Stimulated activated CD4-positive, alpha-beta T cell treated with anti-CD3 and anti-CD28 coated beads, TNF-alpha, amount 100 ng/mL, for 48 hours (primary cell): Measurements from ENCODE around the gene FCN3.
"Not testable (repeated sequence)": the region's sequence is repeated elsewhere in the genome, so short reads cannot be mapped to it uniquely, and the experiment has no call there.

Experiments used
- DNase-seq, 3 donors: peaks; one replicate each; pipeline ENCODE4 v3.0.0-alpha.2; 2020; ENCODE audit warnings: low read depth in 3 of 3

Gene FCN3

GRCh38 chr1:27399251-27400025, 24.8 kb upstream of the FCN3 start:
- DNase-seq: no peak

- DNase-seq: no peak
Observed at GRCh38 chr1:27398405-27399149, 24.0 kb upstream of the FCN3 start.

DNA sequence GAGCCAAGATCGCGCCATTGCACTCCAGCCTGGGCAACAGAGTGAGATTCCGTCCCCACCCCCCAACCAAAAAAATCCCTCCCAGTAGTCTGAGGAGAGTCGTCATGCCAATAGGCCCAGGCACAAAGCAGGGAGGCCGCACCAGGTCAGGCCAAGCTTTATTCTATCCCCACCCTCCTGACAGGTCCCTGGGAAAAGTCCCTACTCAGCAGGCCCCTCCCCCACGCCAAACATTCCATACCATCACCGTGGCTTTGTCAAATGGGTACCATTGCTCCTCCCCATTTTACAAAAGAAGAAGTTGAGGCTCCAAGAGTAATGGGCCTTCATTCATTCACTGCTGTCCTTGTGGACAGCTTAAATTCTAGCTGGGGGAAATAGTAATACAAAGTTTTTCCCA, 23.1 kb upstream of the FCN3 start:
- no peak for DNase-seq

DNA sequence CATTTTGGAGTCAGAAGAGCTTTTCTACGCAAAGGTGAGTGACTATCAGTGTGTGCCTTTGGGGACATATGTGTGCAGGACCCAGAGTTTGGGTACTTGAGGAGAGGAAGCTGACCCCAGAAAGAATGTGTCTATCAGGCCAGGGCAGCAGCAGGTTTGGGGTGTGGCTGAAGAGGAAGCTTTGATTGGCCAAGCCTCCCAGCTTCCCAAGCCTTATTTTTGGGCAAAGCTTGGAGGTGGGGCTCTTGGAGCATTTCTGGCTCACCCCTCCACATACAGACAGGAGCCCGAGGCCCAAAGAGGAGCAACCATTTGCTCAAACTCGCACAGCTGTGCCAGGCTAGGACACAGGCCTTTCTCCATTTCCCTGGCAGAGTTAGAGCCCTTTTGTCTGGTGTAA, 22.5 kb upstream of the FCN3 start:
- DNase-seq: no peak

- peak; percentile 54 to 69 (median 69) for DNase-seq
Observed at GRCh38 chr1:27395441-27396195, 21.0 kb upstream of the FCN3 start.

GRCh38 chr1:27394925-27395324, 20.3 kb upstream of the FCN3 start:
- no peak for DNase-seq

DNA sequence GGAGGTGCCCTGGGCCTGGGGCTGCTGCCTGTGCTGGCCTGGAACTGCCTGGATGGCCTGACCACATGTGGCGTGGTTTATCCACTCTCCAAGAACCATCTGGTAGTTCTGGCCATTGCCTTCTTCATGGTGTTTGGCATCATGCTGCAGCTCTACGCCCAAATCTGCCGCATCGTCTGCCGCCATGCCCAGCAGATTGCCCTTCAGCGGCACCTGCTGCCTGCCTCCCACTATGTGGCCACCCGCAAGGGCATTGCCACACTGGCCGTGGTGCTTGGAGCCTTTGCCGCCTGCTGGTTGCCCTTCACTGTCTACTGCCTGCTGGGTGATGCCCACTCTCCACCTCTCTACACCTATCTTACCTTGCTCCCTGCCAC, 19.6 kb upstream of the FCN3 start:
- DNase-seq: no peak

- no peak for DNase-seq
Observed at GRCh38 chr1:27393641-27394281, 19.1 kb upstream of the FCN3 start.

DNA sequence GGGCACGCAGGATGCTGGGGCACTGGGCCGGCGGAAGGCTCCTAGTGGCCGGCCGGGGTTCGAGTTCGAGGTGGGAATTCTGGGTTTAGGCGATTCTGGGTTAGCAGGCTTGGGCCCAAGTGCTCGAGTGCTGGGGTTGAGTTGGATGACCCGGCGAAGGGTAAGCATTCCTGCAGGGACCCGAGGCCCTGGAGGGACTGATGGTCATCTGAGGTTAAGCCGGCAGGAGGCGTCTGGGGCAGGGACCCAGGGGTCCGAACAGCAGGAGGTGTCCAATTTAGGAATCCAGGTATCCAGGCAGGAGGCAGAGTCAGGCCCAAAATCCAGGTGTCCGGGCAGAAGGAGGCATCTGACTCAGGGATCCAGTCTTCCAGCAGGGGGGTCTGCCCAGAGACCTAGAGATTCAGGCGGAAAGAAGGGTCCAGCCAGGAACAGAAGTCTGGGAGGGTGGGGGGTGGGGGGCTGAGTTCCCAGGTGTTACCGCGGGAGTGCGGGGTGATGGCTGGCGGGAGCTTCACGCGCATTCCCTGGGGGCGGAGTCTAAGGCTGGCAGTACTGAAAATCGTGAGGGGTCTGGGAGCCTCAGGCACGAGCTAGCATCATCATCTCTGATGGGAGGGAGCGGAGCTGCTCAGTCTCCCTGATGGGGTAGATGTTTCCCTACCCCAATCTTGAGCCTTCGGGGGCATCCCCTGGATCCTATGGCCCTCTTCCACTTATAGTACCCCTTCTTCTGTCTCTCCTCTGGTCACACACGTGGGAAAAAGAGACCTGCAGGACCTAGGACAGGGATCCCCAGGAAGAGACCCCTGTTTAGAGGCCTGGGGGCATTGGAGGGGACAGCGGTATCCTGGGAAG, 18.4 kb upstream of the FCN3 start:
- no peak for DNase-seq

DNA sequence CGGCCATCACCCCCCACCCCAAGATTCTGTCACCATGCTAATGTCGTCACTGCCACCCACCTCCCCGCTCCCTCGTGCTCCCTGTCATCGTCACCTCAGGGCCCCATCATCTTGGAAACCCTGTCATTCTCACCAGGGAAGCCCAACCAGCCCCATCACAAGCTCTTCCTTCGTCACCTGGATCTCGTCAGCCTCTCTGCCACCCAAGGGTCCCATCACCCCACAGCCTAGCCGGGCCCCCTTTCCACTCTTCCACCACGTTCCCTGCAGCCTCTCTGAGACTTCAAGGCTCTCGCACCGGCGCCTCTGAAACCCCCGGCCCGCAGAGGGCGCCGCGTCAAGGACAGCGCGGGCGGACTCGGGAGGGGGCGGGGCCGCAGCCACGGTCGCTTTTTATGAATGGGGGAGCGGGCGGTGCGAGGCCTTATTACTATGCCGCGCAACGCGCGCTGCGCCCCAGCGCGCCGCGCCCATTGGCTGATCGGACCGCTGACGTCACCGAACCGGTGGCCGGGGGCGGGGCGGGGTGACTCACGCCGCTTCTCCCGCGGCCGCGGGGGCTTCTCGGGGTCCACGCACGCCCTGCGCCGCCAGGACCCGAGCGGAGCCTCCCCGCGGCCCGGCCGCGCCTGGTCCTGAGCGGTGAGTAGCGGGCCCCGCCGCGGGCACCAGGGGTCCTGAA, 17.6 kb upstream of the FCN3 start, which contains the start of gene GPR3:
TSS of gene GPR3 (plus strand) at position 527 of the 682 bp plus-strand sequence. CDS start 1,177 bp downstream, outside the sequence.
- DNase-seq: peak; percentile 87 to 95 (median 89)

DNA sequence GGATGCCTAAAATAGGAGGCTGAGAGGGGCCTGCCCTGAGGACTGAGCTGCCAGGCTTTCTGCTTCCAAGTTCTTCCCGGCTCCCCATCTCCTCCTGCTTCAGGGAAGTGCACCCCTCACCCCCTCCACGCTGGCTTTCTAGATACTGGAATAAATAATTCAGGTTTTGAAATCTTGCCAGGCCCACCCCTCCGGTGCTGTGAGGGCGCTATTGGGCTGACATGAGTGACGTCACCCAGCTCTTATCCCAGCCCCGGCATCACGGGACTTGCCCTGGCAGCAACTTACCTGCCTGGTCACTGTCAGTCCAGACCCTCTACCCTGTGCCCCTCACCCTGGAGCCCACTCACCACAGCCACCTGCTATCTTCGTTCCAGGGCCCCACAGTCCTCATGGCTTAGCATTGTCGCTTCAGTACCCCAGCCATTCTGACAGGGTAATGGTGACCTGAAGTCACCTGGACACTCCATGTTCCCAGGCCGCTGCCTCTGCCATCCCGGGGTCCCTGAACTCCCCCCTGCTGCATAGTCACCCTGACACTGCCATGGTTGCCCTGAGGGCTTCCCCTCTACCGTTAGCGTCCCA, 17.0 kb upstream of the FCN3 start:
- no peak for DNase-seq

DNA sequence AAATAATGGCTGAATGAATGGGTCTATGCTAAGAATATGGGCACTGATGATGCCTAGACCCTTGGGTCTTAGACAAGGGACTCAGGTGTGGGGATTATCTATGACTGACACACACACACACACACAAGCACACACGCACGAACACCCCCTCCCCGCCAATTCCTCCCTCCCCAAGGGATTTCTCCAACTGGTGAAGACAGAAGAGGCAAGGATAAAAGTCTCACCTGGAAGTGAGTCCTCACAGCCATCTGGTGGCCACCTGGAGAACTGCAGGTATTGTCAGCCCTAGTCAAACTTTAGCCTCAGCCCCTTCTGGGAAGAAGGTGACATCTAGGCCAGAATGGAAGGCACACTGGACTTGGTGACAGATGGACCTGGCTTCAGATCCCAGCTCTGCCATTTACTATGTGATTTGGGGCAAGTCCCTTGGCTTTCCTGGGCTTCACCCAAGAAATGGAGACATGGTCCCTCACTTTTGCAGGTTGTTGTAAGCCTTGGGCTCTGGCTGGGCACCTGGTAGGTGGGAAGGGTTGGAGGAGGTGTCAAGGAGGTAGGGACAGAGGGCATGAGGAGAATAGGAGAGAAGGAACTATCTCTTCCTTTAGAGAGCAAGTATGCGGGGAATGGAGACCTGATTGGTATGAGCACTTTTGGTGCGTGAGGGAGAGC, 13.8 kb upstream of the FCN3 start:
- peak; percentile 43 to 73 (median 58) for DNase-seq

- DNase-seq: not testable (repeated sequence)
Observed at GRCh38 chr1:27384797-27385196, 10.2 kb upstream of the FCN3 start.

GRCh38 chr1:27383661-27384060, 9.0 kb upstream of the FCN3 start:
- no peak for DNase-seq

- DNase-seq: peak in 1 of 3 donors; percentile 37
Observed at GRCh38 chr1:27383039-27383605, 8.5 kb upstream of the FCN3 start, which contains the start of gene CD164L2. Gene CD164L2 (minus strand): TSS chr1:27383333. CDS start chr1:27383239, 94 bp downstream.

- no peak for DNase-seq
Observed at GRCh38 chr1:27381969-27382762, 7.5 kb upstream of the FCN3 start.

GRCh38 chr1:27380766-27381733, 6.4 kb upstream of the FCN3 start:
- DNase-seq: no peak
